HG03521 (cell line): ENCODE data around the gene CPS1.

Experiments
- ATAC-seq: cut with Tn5 transposase; IDR thresholded peaks from one replicate; pipeline ENCODE4 v1.9.1; 2021; ENCODE audit warnings: mild to moderate bottlenecking, moderate library complexity; ENCODE audit not compliant: unreplicated experiment

Gene CPS1

GRCh38 chr2:210556329-210556980 lies at the start of gene CPS1:
Gene CPS1, plus strand, starts transcription at chr2:210556599. Its CDS starts 135 bp downstream, at chr2:210556734.
- ATAC-seq, result no peak

DNA sequence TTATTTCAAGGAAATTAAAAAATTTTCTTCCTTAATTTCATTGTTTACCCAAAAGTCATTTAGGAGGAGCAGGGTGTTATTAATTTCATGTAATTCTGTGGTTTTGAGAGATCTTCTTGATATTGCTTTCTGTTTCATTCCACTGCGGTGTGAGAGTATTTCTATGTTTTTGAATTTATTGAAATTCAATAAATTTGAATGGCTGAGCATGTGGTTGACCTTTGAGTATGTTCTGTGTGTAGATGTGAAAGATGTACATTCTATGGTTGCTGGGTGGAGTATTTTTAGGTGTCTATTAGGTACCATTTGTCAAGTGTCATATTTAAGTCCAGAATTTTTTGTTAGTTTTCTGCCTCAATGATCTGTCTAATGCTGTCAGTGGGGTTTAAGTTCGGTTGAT lies 40.5 kb upstream of the CPS1 start:
- ATAC-seq, result no peak

DNA sequence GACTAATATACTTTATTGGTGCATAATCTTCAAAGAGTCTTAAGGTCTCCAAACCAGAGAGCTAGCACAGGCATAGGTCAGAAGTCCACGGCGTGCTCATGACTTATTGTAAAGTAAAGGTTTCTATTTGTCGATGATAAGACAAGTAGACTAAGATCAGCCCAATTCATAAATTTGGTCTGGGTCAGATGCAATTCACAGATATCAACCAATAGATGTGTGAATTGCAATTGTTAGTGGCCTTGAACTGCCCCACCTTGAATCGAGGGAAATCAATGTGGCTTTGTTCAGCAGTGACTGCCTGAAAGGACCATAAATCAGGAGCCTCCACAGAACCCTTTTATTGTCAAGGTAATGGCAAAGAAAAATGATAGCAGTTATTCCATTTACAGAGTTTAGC lies 39.1 kb upstream of the CPS1 start:
- ATAC-seq, result no peak

GRCh38 chr2:210519594-210519993 lies 36.8 kb upstream of the CPS1 start:
- ATAC-seq, result no peak

DNA sequence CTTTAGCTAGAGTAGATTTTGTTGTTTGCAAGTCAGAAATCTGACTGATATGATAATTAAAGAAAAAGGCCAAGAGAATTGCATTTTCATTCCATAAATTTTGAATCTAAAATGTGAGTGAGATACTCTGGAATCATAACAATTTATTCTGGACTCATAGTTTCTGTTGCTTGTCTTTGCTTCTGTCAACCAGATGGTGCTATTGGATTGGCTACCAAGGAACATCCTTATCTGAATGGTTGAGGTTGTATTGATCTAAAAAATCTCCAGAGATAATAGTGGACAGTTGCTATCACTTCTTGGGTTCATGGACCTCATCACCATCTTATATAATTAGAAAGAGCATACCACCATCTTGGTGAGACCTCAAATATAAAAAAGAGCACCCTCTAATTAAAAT lies 34.0 kb upstream of the CPS1 start:
- no peak for ATAC-seq

GRCh38 chr2:210523650-210524289 lies 32.6 kb upstream of the CPS1 start:
- no peak for ATAC-seq

DNA sequence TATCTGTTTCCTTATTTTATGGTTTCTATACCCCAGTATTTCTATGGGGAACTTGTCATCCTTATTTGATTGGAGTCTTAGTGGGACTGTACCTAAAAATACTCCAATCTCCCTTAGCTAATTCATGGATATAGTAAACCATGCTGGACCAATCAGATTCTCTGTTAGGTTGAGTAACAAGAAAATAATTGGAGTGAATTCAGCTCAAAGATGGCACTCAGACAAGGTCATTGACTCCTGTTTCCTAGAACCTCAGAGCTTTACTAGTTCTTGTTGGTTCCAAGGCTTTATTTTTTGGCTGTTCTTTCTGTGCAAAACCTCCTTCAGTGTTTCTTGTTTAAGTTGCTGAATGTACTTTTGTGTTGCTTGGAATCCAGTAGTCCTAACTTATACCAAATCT lies 31.9 kb upstream of the CPS1 start:
- ATAC-seq, result no peak

GRCh38 chr2:210527286-210527685 lies 29.1 kb upstream of the CPS1 start:
- no peak for ATAC-seq

DNA sequence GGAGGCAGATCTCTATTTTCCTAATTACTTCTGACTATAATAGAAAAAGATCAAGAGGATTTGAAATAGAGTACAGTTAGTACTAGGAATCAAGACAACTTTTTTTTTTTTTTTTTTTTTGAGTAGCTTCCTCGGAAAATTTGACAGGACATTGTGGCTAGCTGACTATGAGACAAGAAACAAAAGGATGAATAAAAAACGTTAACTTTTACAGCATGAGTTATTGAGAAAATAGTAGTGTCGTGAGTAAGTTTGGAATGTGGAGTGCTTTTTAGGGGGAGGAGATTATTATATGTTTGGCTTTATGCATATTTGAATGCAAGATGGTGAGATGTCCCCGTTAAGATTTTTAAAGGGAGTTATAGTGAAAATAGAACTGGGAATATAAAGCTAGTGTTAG lies 27.7 kb upstream of the CPS1 start:
- no peak for ATAC-seq

DNA sequence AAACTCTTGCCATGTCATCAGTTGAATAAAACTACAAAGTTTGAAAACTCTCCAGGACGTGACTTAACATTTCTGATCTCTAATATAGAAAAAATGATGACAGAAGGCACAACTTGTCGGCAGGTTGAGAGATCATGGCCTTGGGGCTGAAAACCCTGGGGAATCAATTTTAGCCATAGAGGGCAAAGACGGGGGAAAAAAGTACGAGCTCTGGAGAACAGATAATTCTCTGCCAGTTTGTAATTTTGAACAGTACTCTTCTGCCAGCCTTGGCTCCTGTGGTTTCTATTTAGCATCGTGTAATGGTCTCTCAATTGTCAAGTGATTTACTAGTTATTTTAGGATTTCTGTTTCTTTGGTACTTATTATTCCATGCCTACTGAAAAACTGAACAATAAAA lies 25.3 kb upstream of the CPS1 start:
- no peak for ATAC-seq

- no peak for ATAC-seq
These were observed 24.9 kb upstream of the CPS1 start for GRCh38 chr2:210531482-210531881.

- no peak for ATAC-seq
These were observed 23.0 kb upstream of the CPS1 start for GRCh38 chr2:210533389-210533788.

DNA sequence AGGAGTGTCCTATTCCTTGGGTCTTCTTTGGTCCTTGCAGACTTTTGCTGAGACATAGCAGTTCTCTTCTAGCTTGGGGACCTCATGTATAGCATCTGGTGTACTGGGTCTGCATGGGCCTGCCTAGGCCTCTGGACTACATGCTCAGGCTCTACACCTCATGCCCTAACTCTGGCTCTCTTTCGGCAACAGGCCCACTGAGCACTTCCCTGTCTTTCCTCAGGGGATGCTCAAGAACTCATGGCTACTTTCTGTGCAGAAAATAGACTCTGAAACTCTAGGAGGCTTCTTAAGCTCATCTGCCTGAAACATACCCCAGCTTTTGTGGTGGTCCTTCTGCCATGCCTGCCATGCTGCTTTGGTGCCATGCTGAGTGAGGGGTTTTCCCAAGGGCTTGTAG lies 21.5 kb upstream of the CPS1 start:
- no peak for ATAC-seq

DNA sequence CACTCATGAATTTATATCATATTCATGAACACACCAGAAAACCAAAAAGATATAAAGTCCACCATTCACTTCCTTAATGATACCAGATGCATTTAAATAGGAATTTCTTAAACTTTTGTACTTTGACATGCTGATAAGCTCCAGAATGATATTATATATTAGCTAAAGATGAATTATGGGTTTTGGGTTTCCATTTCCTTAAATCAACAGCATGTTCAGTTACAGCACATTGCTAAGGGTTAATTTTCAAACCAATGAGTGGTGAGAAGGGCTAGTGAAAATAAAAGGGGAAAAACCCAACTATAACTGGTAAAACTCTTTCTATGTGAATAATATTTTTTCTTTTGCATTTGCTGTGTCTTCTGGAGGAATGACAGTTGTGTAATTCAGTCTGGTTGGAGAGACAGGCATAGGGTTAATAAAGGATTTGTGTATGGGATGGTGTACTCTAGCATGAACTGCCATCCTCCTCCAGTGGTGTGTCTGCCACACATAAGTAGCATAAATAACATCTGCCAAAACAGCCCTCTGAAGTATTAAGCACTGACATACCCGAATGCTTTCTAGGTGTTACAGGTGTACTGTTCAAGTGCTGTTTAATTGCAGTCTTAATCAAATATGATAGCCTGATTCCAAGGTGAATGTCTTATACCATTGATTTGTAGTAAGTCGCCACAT lies 19.3 kb upstream of the CPS1 start:
- no peak for ATAC-seq

- ATAC-seq, result no peak
These were observed 17.4 kb upstream of the CPS1 start for GRCh38 chr2:210539035-210539434.

- no peak for ATAC-seq
These were observed 16.6 kb upstream of the CPS1 start for GRCh38 chr2:210539578-210540416.

GRCh38 chr2:210540471-210540870 lies 15.9 kb upstream of the CPS1 start:
- ATAC-seq, result no peak

DNA sequence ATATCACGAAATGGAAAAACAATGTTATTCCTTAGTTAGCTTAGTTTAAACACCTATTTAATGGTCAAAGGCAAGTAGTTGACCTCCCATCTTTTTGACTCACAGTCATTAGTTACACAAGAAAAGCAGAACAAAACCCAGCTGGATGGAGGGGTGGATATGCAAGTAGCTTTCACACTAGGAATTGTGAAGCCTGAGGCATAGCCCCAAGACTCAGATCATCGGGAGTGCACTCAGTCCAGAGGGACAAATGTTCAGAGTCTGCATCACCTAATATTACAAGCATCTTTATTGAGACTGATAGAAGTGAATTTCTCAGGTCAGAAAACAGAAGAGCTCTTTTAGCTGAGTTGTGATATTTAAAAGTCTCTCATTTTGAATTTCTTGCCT lies 15.5 kb upstream of the CPS1 start:
- no peak for ATAC-seq

- ATAC-seq, result no peak
These were observed 15.0 kb upstream of the CPS1 start for GRCh38 chr2:210541290-210541902.

DNA sequence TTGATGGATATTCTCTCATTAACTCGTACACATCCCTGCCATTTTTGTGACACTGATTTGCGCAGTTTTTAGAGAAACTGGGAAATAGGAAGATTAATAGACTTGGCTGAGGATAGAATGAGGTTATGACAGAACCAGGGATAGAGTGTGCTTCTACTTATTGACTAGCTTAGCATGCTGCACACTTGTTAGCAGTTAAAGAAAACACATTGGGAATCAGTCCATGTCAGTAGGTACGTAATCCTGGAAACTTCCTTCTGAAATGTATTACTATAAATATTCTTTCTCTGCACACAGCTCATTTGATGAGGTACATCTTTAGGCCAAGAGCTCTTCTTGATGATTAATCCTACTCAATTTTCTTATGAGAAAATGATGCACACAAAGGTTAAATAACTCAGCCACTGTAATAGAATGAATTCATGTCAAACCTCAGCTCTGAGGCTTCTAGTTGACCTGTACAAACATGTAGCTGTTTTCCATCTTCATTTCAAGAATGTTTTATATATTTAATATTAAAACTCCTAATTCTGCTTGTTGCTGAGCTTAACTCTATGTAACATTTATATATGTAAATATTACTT lies 12.3 kb upstream of the CPS1 start:
- no peak for ATAC-seq

- ATAC-seq, result no peak
These were observed 11.6 kb upstream of the CPS1 start for GRCh38 chr2:210544831-210545230.
